ENCODE measurements around the gene ZMIZ1. TPM values are rescaled to one million over a fixed set of nuclear protein-coding genes. Genes with fewer than 3 reads are reported as not detected.

Gene ZMIZ1
- polyA plus RNA-seq, 1 experiment, result 13.0 TPM

GRCh38 chr10:79158402-79159097 lies 89.8 kb downstream of the ZMIZ1 start:
- ChIA-PET POLR2A (interaction anchor here (0.6 to 1.0 kb wide), 2 partner anchors 19 to 87 kb away, joined by 3 to 5 read pairs; no protein-coding TSS in a partner anchor), CTCF (interaction anchor here (0.6 to 4.3 kb wide), 5 partner anchors 8 to 92 kb away, joined by 3 to 24 read pairs (median 4); no protein-coding TSS in a partner anchor)
- Histone ChIP-seq H3K36me3 (ENCODE audit: control insufficient read depth, insufficient read depth, low read length) (peaks cover 14% of the 10 kb centered on the region), H3K27me3 (ENCODE audit: control insufficient read depth, insufficient read depth, low read length) (no peaks in the 10 kb centered on the region), H3K4me3 (ENCODE audit: low read depth, low read length) (no peak overlapping the region)
- no peak for TF ChIP-seq CTCF (IDR thresholded peaks at IDR 0.05; ENCODE audit: insufficient read depth, low read depth, low read length)
- DNase-seq (ENCODE audit: low read depth), result no peak

- ChIA-PET POLR2A (interaction anchor here (0.6 to 1.0 kb wide), 2 partner anchors 19 to 88 kb away, joined by 3 to 5 read pairs; no protein-coding TSS in a partner anchor), CTCF (interaction anchor here (1.0 to 4.3 kb wide), 4 partner anchors 9 to 92 kb away, joined by 4 to 24 read pairs (median 4); no protein-coding TSS in a partner anchor)
- DNase-seq (ENCODE audit: low read depth), result no peak
- Histone ChIP-seq H3K4me3 (ENCODE audit: low read depth, low read length) (no peak overlapping the region), H3K36me3 (ENCODE audit: control insufficient read depth, insufficient read depth, low read length) (peaks cover 18% of the 10 kb centered on the region), H3K27me3 (ENCODE audit: control insufficient read depth, insufficient read depth, low read length) (no peaks in the 10 kb centered on the region)
- no peak for TF ChIP-seq CTCF (IDR thresholded peaks at IDR 0.05; ENCODE audit: insufficient read depth, low read depth, low read length)
Observed at GRCh38 chr10:79159141-79159651, 90.4 kb downstream of the ZMIZ1 start.

- H3K4me3 ChIP-seq (ENCODE audit: low read depth, low read length), result no peak overlapping the region
- ChIA-PET CTCF (interaction anchor here (1.0 to 4.3 kb wide), 4 partner anchors 9 to 36 kb away, joined by 3 to 24 read pairs (median 4); no protein-coding TSS in a partner anchor), POLR2A (interaction anchor here (1.0 kb wide), 1 partner anchor 20 kb away, joined by 3 read pairs; no protein-coding TSS in a partner anchor)
- no peak for TF ChIP-seq CTCF (IDR thresholded peaks at IDR 0.05; ENCODE audit: insufficient read depth, low read depth, low read length)
- DNase-seq (ENCODE audit: low read depth), result no peak
- H3K36me3 ChIP-seq (ENCODE audit: control insufficient read depth, insufficient read depth, low read length), result peaks cover 18% of the 10 kb centered on the region
- H3K27me3 ChIP-seq (ENCODE audit: control insufficient read depth, insufficient read depth, low read length), result no peaks in the 10 kb centered on the region
Observed at GRCh38 chr10:79159785-79160184, 91.0 kb downstream of the ZMIZ1 start.

DNA sequence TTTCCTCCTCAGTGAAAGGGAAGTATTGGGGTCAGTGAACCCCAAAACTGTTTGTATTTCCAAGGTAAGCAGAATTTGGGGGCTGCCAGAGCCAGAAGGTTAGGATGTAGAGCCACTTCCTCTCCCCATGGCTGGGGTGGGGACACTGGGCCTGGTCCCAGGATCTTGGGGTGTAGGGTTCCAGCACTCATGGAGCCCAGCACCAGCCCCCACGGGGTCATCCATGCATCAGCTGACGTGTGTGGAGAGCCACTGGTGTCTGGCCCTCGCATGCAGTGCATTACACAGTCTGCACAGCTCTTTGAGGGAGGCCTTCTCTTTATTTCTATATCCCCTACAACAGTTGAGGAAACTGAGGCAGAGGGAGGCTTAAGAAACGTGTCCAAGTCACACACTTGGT lies 91.4 kb downstream of the ZMIZ1 start:
- no peak overlapping the region for H3K4me3 ChIP-seq (ENCODE audit: low read depth, low read length)
- POLR2A ChIA-PET, result no interaction called here
- CTCF ChIA-PET, result interaction anchor here (1.0 to 4.3 kb wide), 4 partner anchors 10 to 36 kb away, joined by 3 to 24 read pairs (median 4); no protein-coding TSS in a partner anchor
- H3K36me3 ChIP-seq (ENCODE audit: control insufficient read depth, insufficient read depth, low read length), result peaks cover 18% of the 10 kb centered on the region
- no peak for TF ChIP-seq CTCF (IDR thresholded peaks at IDR 0.05; ENCODE audit: insufficient read depth, low read depth, low read length)
- no peak for DNase-seq (ENCODE audit: low read depth)
- H3K27me3 ChIP-seq (ENCODE audit: control insufficient read depth, insufficient read depth, low read length), result no peaks in the 10 kb centered on the region

DNA sequence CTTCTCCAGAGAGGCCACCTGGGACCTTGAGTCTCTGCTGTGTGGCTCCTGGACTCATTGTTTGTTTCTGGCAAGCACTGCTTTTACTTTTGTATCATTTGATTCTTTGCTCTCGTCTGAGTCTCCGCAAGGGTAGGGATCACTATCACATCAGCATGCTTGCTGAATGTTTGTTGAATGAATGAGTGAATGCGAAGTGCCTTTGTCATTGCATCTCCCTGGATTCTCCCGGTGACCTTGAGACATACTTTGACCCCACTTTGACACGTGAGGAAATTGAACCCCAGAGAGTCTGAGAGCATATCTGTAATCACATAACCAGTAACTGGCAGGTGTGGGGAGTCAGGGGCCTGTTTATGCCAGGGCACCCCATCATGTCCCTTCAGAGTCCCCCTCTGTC lies 92.8 kb downstream of the ZMIZ1 start:
- TF ChIP-seq CTCF (IDR thresholded peaks at IDR 0.05; ENCODE audit: insufficient read depth, low read depth, low read length), result no peak
- peaks cover 18% of the 10 kb centered on the region for H3K36me3 ChIP-seq (ENCODE audit: control insufficient read depth, insufficient read depth, low read length)
- ChIA-PET POLR2A (no interaction called here), CTCF (no interaction called here)
- no peak overlapping the region for H3K4me3 ChIP-seq (ENCODE audit: low read depth, low read length)
- DNase-seq (ENCODE audit: low read depth), result no peak
- H3K27me3 ChIP-seq (ENCODE audit: control insufficient read depth, insufficient read depth, low read length), result no peaks in the 10 kb centered on the region
